T-helper 17 cell (primary cell): Measurements from ENCODE around the gene TBC1D8. TPM values are rescaled to one million over a fixed set of nuclear protein-coding genes. Genes with fewer than 3 reads are reported as not detected.

Experiments used
- ATAC-seq: fragments of 150-1000 bp; cut with Tn5 transposase; 2 replicates; pipeline ENCODE4 v1.10.0; 2021; ENCODE audit warnings: mild to moderate bottlenecking, moderate library complexity
- DNase-seq, 3 donors: peaks; one replicate each; pipeline versions ENCODE4 v3.0.0 to v3.0.0-alpha.2; 2020 to 2021
- H3K9me3 ChIP-seq: one replicate; pipeline ENCODE4 v1.7.0; 2013; ENCODE audit warnings: low read length, mild to moderate bottlenecking; ENCODE audit not compliant: control insufficient read depth, poor library complexity, severe bottlenecking
- H3K27ac Mint-ChIP-seq: one replicate; pipeline ENCODE4 v1.8.0; 2022; ENCODE audit warnings: mild to moderate bottlenecking, moderate library complexity, mixed read lengths
- H3K27me3 Mint-ChIP-seq: one replicate; pipeline ENCODE4 v1.8.0; 2022; ENCODE audit warnings: mixed read lengths
- H3K36me3 Mint-ChIP-seq: one replicate; pipeline ENCODE4 v1.8.0; 2022; ENCODE audit warnings: low read depth, mixed read lengths
- H3K4me1 Mint-ChIP-seq: one replicate; pipeline ENCODE4 v1.8.0; 2022; ENCODE audit warnings: mild to moderate bottlenecking, mixed read lengths
- H3K4me3 Mint-ChIP-seq: one replicate; pipeline ENCODE4 v1.8.0; 2022; ENCODE audit warnings: mild to moderate bottlenecking, moderate library complexity, mixed read lengths
- total RNA-seq, 4 donors: library from RNA in 2 of 4; stranded (reverse) in 2 of 4; gene quantifications; one replicate each; pipeline ENCODE4 v1.2.3 and lab custom pipeline; 2022 to 2026

The TBC1D8 gene
- total RNA-seq, 2 donors from 2014 or later = 0.39 to 1.9 TPM

GRCh38 chr2:101026923-101027469 lies 124.2 kb downstream of the TBC1D8 start:
- peaks cover 6% of the 10 kb centered on the region for H3K27me3 Mint-ChIP-seq
- H3K36me3 Mint-ChIP-seq = no peaks in the 10 kb centered on the region
- H3K9me3 ChIP-seq = no peaks in the 10 kb centered on the region
- H3K4me1 Mint-ChIP-seq = no peaks in the 10 kb centered on the region
- no peak for ATAC-seq
- no peak overlapping the region for H3K27ac Mint-ChIP-seq
- no peak for DNase-seq
- H3K4me3 Mint-ChIP-seq = no peak overlapping the region

GRCh38 chr2:101026253-101026701 lies 124.9 kb downstream of the TBC1D8 start:
- Mint-ChIP-seq H3K4me3 (no peak overlapping the region), H3K36me3 (no peaks in the 10 kb centered on the region), H3K27ac (no peak overlapping the region), H3K27me3 (no peaks in the 10 kb centered on the region), H3K4me1 (no peaks in the 10 kb centered on the region)
- ATAC-seq (no peak), DNase-seq (no peak)
- H3K9me3 ChIP-seq = no peaks in the 10 kb centered on the region

DNA sequence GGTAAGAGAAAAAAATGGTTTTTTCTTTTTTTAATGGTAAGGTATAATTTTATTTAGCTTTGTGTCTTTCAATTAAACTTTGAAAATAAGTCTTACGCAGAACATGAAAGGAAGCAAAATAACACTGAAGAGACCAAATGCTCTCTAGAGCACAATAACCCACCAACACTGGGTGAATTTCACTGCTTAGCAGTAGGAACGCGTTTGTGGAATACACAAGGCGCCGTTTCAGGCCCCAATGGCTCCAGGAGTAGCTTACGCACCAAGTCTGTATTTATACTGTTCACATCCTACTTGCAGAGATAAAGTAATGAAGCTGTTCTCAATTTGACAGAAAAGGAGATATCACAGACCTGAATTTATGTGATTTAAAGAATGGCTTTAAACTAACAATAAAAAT lies 125.6 kb downstream of the TBC1D8 start:
- Mint-ChIP-seq H3K4me3 (no peak overlapping the region), H3K4me1 (no peaks in the 10 kb centered on the region), H3K27ac (no peak overlapping the region), H3K36me3 (no peaks in the 10 kb centered on the region), H3K27me3 (no peaks in the 10 kb centered on the region)
- no peaks in the 10 kb centered on the region for H3K9me3 ChIP-seq
- no peak for ATAC-seq
- DNase-seq = no peak

DNA sequence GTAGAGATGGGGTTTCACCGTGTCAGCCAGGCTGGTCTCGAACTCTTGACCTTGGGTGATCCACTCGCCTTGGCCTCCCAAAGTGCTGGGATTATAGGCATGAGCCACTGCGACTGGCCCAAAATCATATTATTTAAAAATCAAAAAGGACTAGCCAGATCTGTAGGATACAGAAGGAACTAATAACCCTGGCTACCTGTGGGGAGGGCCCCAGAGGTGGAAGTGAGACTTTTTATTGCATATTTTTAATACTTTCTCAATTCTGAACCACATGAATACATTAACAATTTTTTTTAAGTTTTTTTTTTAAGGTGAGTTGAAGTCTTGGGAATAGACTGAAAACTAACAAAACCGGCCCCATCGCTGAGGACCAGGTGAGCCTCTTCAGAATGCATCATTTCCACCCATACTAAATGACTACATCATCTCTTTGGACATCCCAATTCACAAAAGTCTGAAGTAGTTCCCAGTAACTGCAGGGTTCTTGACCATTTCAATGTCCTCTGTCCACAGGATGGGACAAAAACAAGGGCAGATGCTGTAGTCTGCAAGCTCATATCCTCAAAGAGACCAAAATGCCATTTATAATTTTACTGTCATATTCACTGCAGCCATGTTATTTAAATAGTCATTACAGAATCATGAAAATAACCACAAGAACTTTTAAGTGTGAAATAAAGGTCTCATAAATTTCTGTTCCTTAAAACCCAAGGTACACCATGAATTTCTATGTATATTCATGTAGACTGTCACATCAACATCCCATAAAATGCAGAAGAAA lies 127.7 kb downstream of the TBC1D8 start:
- Mint-ChIP-seq H3K27ac (no peak overlapping the region), H3K4me1 (peaks cover 3% of the 10 kb centered on the region), H3K36me3 (no peaks in the 10 kb centered on the region), H3K27me3 (no peaks in the 10 kb centered on the region), H3K4me3 (no peak overlapping the region)
- no peak for ATAC-seq
- H3K9me3 ChIP-seq = no peaks in the 10 kb centered on the region
- no peak for DNase-seq

GRCh38 chr2:101022221-101022620 lies 129.0 kb downstream of the TBC1D8 start:
- Mint-ChIP-seq H3K27me3 (no peaks in the 10 kb centered on the region), H3K4me1 (peaks cover 3% of the 10 kb centered on the region), H3K27ac (no peak overlapping the region), H3K36me3 (no peaks in the 10 kb centered on the region), H3K4me3 (no peak overlapping the region)
- H3K9me3 ChIP-seq = no peaks in the 10 kb centered on the region
- DNase-seq = no peak
- ATAC-seq = no peak

DNA sequence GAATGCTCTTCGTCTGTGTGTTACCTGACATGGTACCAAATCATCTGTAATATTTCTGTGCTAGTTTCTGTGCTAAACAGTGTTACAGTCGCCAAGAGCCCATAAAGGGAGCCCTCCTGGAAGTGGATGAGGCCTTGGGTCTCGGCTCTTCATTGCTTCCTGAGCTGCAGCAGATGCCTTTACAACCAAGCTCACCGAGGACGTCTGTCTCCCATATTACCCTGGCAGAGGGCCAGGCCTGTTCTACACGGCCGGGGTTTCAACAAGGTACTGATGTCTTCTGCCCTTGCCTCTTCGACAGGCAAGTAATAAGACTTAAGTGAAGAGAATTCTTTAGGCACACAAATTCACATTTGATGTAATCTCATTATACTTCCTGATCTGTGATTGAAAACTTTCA lies 132.2 kb downstream of the TBC1D8 start:
- Mint-ChIP-seq H3K4me1 (peaks cover 3% of the 10 kb centered on the region), H3K4me3 (no peak overlapping the region), H3K36me3 (no peaks in the 10 kb centered on the region), H3K27me3 (no peaks in the 10 kb centered on the region), H3K27ac (peak overlapping the region; percentile 77)
- no peak for ATAC-seq
- H3K9me3 ChIP-seq = no peaks in the 10 kb centered on the region
- no peak for DNase-seq

DNA sequence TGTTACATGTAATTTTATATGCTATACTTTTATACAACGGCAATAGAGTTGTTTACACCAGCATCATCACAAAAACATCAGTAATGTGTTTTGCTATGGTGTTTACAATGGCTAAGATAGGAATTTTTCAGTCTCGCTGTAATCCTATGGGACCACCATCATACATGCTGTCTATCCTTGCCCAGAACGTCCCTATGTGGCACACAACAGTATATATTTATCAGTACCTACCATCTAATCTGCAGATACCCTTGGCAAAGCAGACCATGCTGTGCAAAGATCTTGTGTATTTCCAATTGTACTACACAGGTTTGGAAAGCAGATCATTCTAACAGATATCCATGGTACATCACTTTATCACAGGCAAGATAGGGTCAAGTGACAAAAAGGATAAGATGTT lies 133.8 kb downstream of the TBC1D8 start:
- DNase-seq = no peak
- Mint-ChIP-seq H3K27ac (no peak overlapping the region), H3K36me3 (no peaks in the 10 kb centered on the region), H3K4me1 (peaks cover 8% of the 10 kb centered on the region), H3K4me3 (no peak overlapping the region), H3K27me3 (no peaks in the 10 kb centered on the region)
- ATAC-seq = no peak
- H3K9me3 ChIP-seq = no peaks in the 10 kb centered on the region

DNA sequence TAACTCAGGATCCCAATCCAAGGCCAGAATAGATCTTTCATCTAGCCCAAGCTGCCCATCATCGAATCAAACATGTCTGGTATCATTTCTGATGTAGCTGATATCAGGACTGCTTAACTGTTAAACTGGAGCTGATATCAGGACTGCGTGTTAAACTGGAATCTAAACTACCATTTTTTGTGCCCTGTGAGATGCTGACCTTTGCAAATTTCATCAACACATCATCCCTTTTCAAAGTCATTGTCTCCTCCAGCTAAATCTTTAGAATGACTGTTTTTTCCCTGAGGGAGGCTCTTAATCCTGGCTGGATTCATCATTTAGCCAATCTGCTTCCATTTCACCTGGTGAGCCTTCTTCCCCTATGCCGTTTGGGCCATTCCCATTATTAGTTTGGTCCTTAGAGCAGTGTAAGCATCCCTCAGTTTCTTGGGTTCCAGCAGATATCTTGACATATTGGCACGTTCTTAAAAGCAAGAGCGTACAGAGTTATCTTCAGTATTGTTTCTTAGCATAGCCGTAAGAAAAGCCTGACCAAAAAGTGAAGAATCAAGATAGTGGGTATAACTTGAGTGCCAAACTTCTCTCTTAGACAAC lies 136.8 kb downstream of the TBC1D8 start:
- H3K27me3 Mint-ChIP-seq = no peaks in the 10 kb centered on the region
- peaks cover 11% of the 10 kb centered on the region for H3K4me1 Mint-ChIP-seq
- ATAC-seq (no peak), DNase-seq (no peak)
- H3K9me3 ChIP-seq = no peaks in the 10 kb centered on the region
- no peaks in the 10 kb centered on the region for H3K36me3 Mint-ChIP-seq
- no peak overlapping the region for H3K27ac Mint-ChIP-seq
- H3K4me3 Mint-ChIP-seq = peak overlapping the region; percentile 9

DNA sequence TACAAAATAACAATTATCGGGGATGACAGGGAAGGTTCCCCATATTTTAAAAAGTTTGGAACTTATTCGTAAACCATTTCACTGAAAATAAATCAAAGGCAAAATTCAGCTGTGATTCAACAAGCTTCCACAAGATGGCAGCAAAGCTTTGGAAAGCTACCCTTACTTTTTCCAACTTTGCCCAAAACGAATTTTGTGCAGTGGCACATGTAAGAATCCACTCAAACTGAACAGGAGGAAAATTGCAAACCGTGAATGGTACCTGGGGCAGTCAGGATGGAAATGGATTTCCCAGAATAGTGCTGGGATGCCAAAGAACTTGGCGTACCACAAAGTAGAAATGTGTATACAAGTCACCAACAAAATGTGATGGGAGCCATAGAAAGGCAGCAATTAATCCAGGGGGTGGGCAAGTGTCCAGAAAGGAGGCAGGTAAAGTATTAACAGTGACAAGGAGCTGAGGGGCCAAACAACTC lies 138.4 kb downstream of the TBC1D8 start:
- H3K36me3 Mint-ChIP-seq = no peaks in the 10 kb centered on the region
- no peaks in the 10 kb centered on the region for H3K27me3 Mint-ChIP-seq
- H3K4me3 Mint-ChIP-seq = no peak overlapping the region
- no peak overlapping the region for H3K27ac Mint-ChIP-seq
- no peaks in the 10 kb centered on the region for H3K9me3 ChIP-seq
- H3K4me1 Mint-ChIP-seq = peaks cover 13% of the 10 kb centered on the region
- ATAC-seq (no peak), DNase-seq (peak in 1 of 3 donors; percentile 22)

GRCh38 chr2:101012054-101012705 lies 139.0 kb downstream of the TBC1D8 start:
- Mint-ChIP-seq H3K27me3 (no peaks in the 10 kb centered on the region), H3K36me3 (no peaks in the 10 kb centered on the region)

DNA sequence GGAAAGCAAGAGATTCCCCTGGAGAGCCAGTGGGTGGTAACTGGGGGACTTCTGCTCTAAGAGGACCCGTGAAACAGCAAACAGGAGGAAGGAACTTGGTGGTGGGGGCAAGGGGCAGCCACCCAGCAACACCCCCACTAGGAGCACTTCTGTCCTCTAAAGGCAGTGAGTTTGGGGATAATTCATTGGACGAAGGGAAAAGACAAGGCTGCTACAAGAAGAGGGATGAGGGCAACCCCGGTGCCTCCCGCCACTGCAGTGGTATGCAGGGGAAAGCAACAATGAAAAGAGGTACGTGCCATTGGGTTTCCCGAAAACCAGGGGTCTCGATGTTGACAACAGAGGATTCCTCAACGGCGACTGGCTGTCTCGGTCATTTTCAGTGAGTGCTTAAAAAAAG lies 140.0 kb downstream of the TBC1D8 start:
- no peak for DNase-seq
- H3K27ac Mint-ChIP-seq = peak overlapping the region; percentile 41
- ATAC-seq = no peak
- no peaks in the 10 kb centered on the region for H3K27me3 Mint-ChIP-seq
- no peaks in the 10 kb centered on the region for H3K9me3 ChIP-seq
- H3K4me1 Mint-ChIP-seq = peaks cover 14% of the 10 kb centered on the region
- no peaks in the 10 kb centered on the region for H3K36me3 Mint-ChIP-seq
- no peak overlapping the region for H3K4me3 Mint-ChIP-seq

More at GRCh38 chr2:101012054-101012705, 139.0 kb downstream of the TBC1D8 start:
- H3K9me3 ChIP-seq = no peaks in the 10 kb centered on the region
- no peak for DNase-seq
- H3K4me3 Mint-ChIP-seq = no peak overlapping the region
- H3K27ac Mint-ChIP-seq = no peak overlapping the region
- H3K4me1 Mint-ChIP-seq = peaks cover 14% of the 10 kb centered on the region
- no peak for ATAC-seq

DNA sequence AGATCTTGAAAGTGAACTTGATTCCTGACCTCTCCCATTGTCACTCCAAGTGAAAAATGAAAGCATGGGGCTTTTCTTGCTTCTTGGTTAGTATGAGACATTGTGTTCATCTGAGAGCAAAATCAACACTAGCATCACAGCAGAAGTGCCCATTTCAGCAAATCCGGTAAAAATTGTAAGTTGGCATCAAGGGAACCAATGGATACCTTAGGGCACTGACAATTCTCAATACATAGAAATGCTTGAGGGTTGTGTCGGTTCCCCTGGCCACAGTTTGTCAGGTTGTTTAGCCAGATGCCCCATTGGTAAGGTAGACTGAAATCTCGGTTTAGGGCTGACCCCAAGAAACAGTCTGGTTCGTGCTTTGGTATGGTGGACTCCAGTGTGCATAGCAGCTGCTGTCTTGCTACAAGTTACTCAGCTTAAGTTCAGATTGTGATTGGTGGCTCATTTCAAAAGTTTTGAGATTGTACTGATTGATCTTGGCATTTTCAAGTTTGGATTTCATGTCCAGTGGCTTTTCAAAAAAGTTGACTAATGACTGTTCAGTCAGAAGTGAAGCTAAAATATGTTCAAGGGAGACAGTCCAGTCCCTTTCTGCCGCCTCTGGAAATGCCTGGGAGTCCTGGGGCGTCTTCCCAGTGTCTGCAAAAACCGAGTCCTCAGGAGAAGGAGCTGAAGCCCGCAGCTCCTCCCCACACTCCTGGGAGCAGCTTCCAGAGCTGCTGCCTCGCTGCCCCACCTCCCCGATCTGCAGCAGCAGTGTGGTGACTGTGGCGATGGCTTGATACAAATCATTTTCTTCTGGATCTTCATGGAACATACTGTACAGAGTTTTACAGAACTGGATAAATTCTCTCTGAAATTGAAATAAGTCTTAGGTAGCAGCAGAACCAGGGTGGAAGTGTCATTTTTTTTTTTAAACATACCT lies 143.5 kb downstream of the TBC1D8 start:
- no peaks in the 10 kb centered on the region for H3K9me3 ChIP-seq
- Mint-ChIP-seq H3K27me3 (no peaks in the 10 kb centered on the region), H3K4me1 (peaks cover 40% of the 10 kb centered on the region), H3K36me3 (peaks cover 19% of the 10 kb centered on the region), H3K27ac (peak overlapping the region; percentile 83), H3K4me3 (peak overlapping the region; percentile 45)
- ATAC-seq (no peak), DNase-seq (no peak)
